ENCODE data around the gene SEC24D.
A peak's percentile ranks its signal among the peaks of the same experiment; 100 is the strongest.

The SEC24D gene

GRCh38 chr4:118823471-118823870, 12.5 kb downstream of the SEC24D start:
- Histone ChIP-seq H3K4me2 (no peak overlapping the region), H3K4me3 (no peak overlapping the region), H3K9me3 (replicated peaks in 1 of 11) (no peaks in the 10 kb centered on the region), H3K36me3 (peaks cover 35 to 92% (median 49%) of the 10 kb centered on the region in 11 experiments), H3K27me3 (no peaks in the 10 kb centered on the region), H3K27ac (no peak overlapping the region), H3K4me1 (peaks cover 0 to 18% (median 0%) of the 10 kb centered on the region in 10 experiments; a peak in 5 of 20 replicates), H3K9ac (no peak overlapping the region), H4K20me1 (peaks cover 0 to 94% (median 22%) of the 10 kb centered on the region in 11 experiments; a peak in 15 of 22 replicates)
- no peak for TF ChIP-seq Cebpa-rat (IDR thresholded peaks at IDR 0.05)

DNA sequence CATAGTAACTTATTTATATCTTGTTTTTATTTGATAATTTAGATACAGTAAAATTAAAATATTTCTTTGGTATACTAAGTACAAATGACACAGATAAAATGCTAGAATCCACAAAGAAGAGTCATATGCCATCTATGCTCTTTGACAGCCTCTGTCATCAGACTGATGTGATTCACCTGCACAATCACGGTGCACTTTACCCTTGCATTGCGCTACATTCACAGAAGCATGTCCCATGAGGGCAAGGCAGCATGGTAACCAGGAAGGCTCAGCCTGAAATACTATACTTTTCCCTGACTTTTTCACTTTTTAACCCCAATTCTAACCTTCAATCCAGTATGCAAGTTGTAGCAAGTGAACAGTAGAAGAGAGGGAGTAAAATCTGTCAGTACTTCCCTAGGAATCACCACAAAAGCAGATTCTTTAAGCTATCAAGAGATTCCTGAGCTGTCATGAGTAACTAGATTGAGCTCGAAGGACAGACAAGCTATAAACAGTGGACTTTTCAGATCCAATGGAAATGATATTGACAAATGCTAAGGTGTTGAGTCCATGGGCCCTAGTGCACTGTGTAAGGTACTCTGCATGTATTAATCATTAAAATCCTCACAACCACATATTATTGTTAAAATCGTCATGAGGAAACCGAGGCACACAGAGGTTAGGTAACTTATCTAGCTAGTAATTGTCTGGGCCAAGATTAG, 14.2 kb downstream of the SEC24D start:
- peaks cover 0 to 93% (median 14%) of the 10 kb centered on the region in 11 experiments; a peak in 13 of 22 replicates for H4K20me1 ChIP-seq
- peaks cover 33 to 94% (median 45%) of the 10 kb centered on the region in 11 experiments for H3K36me3 ChIP-seq
- peaks cover 0 to 2% (median 0%) of the 10 kb centered on the region in 10 experiments; a peak in 3 of 20 replicates for H3K4me1 ChIP-seq
- H3K27me3 ChIP-seq = no peaks in the 10 kb centered on the region
- no peak for TF ChIP-seq Cebpa-rat (IDR thresholded peaks at IDR 0.05)
- no peak overlapping the region for H3K9ac ChIP-seq
- H3K4me3 ChIP-seq = no peak overlapping the region
- H3K4me2 ChIP-seq = no peak overlapping the region
- no peaks in the 10 kb centered on the region for H3K9me3 ChIP-seq (replicated peaks in 1 of 11)
- H3K27ac ChIP-seq = no peak overlapping the region

DNA sequence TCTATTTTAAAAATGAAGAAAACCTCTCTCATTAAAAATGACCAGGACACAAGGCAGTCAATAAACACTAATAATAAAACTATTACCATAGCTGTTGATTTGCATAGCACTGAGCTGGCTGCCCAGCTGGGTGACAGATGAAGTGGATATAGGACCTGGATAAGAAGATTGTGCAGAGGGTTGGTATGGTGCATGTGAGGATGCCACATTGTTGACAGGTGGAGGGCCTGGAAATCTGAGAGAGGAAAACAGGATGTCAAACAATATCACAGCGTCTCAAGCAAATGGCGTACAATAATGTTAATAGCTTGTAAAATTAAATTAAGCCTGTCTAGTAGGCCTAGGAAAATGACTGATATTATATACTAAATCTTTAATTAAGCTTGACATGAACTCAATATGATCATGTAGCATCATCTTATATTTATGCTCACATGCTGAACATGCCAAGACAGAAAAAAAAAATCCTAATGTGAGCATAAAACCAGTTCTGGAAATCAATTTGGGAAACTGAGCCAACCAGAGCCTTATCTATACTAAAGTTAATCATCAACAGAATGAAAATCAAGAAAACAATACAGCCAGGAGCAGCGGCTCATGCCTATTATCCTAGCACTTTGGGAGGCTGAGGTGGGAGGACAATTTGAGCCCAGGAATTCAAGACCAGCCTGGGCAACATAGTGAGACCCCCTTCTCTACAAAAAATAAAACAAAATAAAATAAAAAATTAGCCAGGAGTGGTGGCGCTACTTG, 18.6 kb downstream of the SEC24D start:
- Histone ChIP-seq H3K27ac (no peak overlapping the region), H3K4me1 (no peaks in the 10 kb centered on the region), H3K4me2 (no peak overlapping the region), H3K4me3 (no peak overlapping the region), H4K20me1 (peaks cover 0 to 69% (median 8%) of the 10 kb centered on the region in 11 experiments; a peak in 8 of 22 replicates), H3K36me3 (peaks cover 44 to 95% (median 58%) of the 10 kb centered on the region in 11 experiments), H3K9ac (no peak overlapping the region), H3K9me3 (replicated peaks in 1 of 11) (no peaks in the 10 kb centered on the region), H3K27me3 (no peaks in the 10 kb centered on the region)
- TF ChIP-seq Cebpa-rat (IDR thresholded peaks at IDR 0.05) = no peak

DNA sequence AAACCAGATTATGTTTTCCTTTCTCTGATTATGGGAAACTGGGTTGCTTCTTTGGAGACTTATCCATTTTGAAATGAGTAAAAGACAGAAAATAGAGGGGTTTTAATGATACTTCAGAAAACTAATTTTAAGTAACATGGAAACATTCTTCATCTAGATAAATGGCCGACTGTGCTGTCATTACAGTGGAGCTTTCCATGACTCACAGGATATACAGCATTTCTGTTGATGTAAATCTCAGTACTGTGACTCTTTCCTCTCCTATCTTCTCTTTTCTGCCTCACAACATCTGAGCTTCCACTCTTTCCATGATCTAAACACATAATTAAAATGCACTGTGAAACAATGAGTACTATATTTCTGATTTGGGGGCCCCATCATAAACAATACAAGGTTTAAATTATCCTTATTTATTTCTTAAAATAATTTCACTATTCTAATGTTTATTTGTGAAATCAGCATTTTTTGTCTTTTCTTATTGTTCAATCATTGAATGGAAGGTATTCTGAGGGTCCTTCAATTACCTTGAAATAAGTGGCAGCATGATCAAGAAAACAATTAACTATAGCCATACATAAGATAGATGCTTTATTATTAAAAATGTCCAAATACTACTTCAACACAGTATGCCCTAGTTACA, 19.3 kb downstream of the SEC24D start:
- no peaks in the 10 kb centered on the region for H3K27me3 ChIP-seq
- H3K27ac ChIP-seq = no peak overlapping the region
- no peak overlapping the region for H3K4me3 ChIP-seq
- H3K36me3 ChIP-seq = peaks cover 47 to 95% (median 58%) of the 10 kb centered on the region in 11 experiments
- H3K4me1 ChIP-seq = peaks cover 0 to 5% (median 0%) of the 10 kb centered on the region in 10 experiments; a peak in 2 of 20 replicates
- H4K20me1 ChIP-seq = peaks cover 0 to 68% (median 2%) of the 10 kb centered on the region in 11 experiments; a peak in 8 of 22 replicates
- no peak overlapping the region for H3K9ac ChIP-seq
- H3K9me3 ChIP-seq (replicated peaks in 1 of 11) = no peaks in the 10 kb centered on the region
- no peak overlapping the region for H3K4me2 ChIP-seq
- TF ChIP-seq Cebpa-rat (IDR thresholded peaks at IDR 0.05) = no peak

- TF ChIP-seq Cebpa-rat (IDR thresholded peaks at IDR 0.05) = no peak
- Histone ChIP-seq H4K20me1 (peaks cover 0 to 64% (median 0%) of the 10 kb centered on the region in 11 experiments; a peak in 7 of 22 replicates), H3K27ac (no peak overlapping the region), H3K4me2 (no peak overlapping the region), H3K4me3 (no peak overlapping the region), H3K9me3 (replicated peaks in 1 of 11) (no peaks in the 10 kb centered on the region), H3K27me3 (no peaks in the 10 kb centered on the region), H3K9ac (no peak overlapping the region), H3K36me3 (peaks cover 63 to 97% (median 74%) of the 10 kb centered on the region in 11 experiments), H3K4me1 (peaks cover 0 to 13% (median 0%) of the 10 kb centered on the region in 10 experiments; a peak in 4 of 20 replicates)
Observed at GRCh38 chr4:118814891-118815290, 21.0 kb downstream of the SEC24D start.

DNA sequence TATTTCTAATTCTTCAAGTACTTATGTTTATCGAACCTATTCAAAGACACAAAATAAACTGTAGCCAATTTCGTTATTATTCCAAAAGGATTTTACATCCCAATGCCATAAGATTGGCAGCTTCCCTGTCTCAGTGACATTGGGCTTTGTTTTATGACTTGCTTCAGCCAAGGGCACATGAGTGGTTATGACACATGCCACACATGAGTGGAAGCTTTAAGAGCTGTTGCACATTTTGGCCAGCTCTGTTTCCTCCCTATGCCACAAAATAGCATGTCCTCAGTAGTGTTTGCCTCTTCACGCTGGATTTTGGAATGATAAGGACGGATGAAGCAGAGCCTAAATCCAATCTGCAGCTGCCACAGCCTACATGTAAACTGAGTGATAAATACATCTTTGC, 21.9 kb downstream of the SEC24D start:
- Histone ChIP-seq H3K4me2 (no peak overlapping the region), H3K27ac (no peak overlapping the region), H3K9ac (no peak overlapping the region), H3K9me3 (replicated peaks in 1 of 11) (no peaks in the 10 kb centered on the region), H4K20me1 (peaks cover 0 to 63% (median 0%) of the 10 kb centered on the region in 11 experiments; a peak in 7 of 22 replicates), H3K4me3 (no peak overlapping the region), H3K4me1 (peaks cover 0 to 13% (median 0%) of the 10 kb centered on the region in 10 experiments; a peak in 4 of 20 replicates), H3K27me3 (no peaks in the 10 kb centered on the region), H3K36me3 (peaks cover 67 to 100% (median 82%) of the 10 kb centered on the region in 11 experiments)
- no peak for TF ChIP-seq Cebpa-rat (IDR thresholded peaks at IDR 0.05)

DNA sequence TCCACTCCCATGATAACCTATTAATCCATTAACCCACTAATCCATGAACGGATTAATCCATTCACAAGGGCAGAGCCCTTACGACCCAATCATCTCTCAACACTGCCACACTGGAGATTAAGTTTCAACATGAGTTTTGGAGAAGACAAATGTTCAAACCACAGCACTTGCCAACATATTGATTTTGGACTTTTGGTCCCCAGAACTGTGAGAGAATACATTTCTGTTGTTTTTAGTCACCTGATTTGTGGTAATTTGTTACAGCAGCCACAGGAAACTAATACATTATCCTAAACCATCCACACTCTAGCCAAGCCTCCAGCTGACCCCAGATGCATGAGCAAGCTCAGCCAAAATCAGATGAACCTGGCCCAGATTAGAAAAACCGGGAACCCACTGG, 22.4 kb downstream of the SEC24D start:
- Histone ChIP-seq H3K4me2 (no peak overlapping the region), H3K36me3 (peaks cover 67 to 100% (median 87%) of the 10 kb centered on the region in 11 experiments), H3K9me3 (replicated peaks in 1 of 11) (no peaks in the 10 kb centered on the region), H3K9ac (no peak overlapping the region), H3K27me3 (no peaks in the 10 kb centered on the region), H4K20me1 (peaks cover 0 to 60% (median 0%) of the 10 kb centered on the region in 11 experiments; a peak in 7 of 22 replicates), H3K27ac (no peak overlapping the region), H3K4me3 (no peak overlapping the region), H3K4me1 (peaks cover 0 to 13% (median 0%) of the 10 kb centered on the region in 10 experiments; a peak in 4 of 20 replicates)
- no peak for TF ChIP-seq Cebpa-rat (IDR thresholded peaks at IDR 0.05)

DNA sequence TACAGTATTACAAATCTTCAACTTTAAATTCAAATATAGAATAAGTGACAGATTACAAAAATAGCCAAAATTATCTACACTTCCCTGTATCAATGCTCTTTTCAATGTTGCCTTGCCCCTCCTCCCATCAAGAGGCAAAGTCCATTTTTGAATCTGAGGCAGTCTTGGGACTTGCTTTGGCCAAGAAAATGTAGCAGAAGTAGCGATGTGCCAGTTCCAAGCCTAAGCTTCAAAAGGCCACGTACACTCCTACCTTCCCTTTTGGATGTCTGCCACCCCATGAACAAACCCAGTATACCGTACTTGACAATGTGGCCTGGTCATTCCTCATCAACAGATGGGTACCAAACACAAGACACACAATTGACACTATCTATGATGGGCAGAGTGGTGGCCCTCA, 24.1 kb downstream of the SEC24D start:
- Histone ChIP-seq H3K9me3 (replicated peaks in 1 of 11) (no peaks in the 10 kb centered on the region), H3K4me2 (peak overlapping the region in 1 of 11 experiments; percentile 29; a peak in 1 of 22 replicates), H3K9ac (no peak overlapping the region), H3K4me3 (no peak overlapping the region), H3K27ac (no peak overlapping the region), H4K20me1 (peaks cover 0 to 51% (median 0%) of the 10 kb centered on the region in 11 experiments; a peak in 7 of 22 replicates), H3K36me3 (peaks cover 81 to 100% (median 97%) of the 10 kb centered on the region in 11 experiments), H3K4me1 (peaks cover 0 to 13% (median 0%) of the 10 kb centered on the region in 10 experiments; a peak in 4 of 20 replicates), H3K27me3 (no peaks in the 10 kb centered on the region)
- TF ChIP-seq Cebpa-rat (IDR thresholded peaks at IDR 0.05) = no peak
